Upper lobe of left lung (tissue), 6 donors: ENCODE results near the gene KCNA3. TPM values are rescaled to one million over a fixed set of nuclear protein-coding genes. Genes with fewer than 3 reads are reported as not detected.

Experiments used
- ATAC-seq, 2 donors: fragments of 200-7000 bp; cut with Tn5 transposase; one replicate each; pipeline ENCODE4 v1.9.1; 2022; ENCODE audit warnings: mild to moderate bottlenecking in 2 of 2, moderate library complexity in 2 of 2; ENCODE audit not compliant: low FRiP score in 2 of 2
- DNase-seq, 2 donors: peaks; one replicate each; pipeline ENCODE4 v3.0.0-alpha.2; 2019 to 2020
- H3K27ac ChIP-seq, 4 donors: fragments of 200-600 bp; sonication (generic); one replicate each; pipeline ENCODE4 v1.5.1; 2016 to 2019
- H3K27me3 ChIP-seq, 4 donors: fragments of 200-600 bp; sonication (generic); one replicate each; pipeline ENCODE4 v1.5.1; 2017 to 2019
- H3K36me3 ChIP-seq, 4 donors: fragments of 200-600 bp; sonication (generic); one replicate each; pipeline ENCODE4 v1.5.1; 2016 to 2019
- H3K4me1 ChIP-seq, 4 donors: fragments of 200-600 bp; sonication (generic); one replicate each; pipeline ENCODE4 v1.5.1; 2018 to 2019
- H3K4me3 ChIP-seq, 4 donors: fragments of 200-600 bp; sonication (generic); one replicate each; pipeline ENCODE4 v1.5.1; 2017 to 2019; ENCODE audit warnings: mild to moderate bottlenecking in 2 of 4, moderate library complexity in 1 of 4
- H3K9me3 ChIP-seq, 4 donors: fragments of 200-600 bp; sonication (generic); one replicate each; pipeline ENCODE4 v1.5.1; 2018 to 2019
- EP300 ChIP-seq, 4 donors: sonication (generic); formaldehyde crosslinking; IDR thresholded peaks; one replicate each; pipeline ENCODE4 v1.5.1; 2017; ENCODE audit warnings: antibody characterized with exemption in 4 of 4, control low read depth in 2 of 4
- POLR2A ChIP-seq, 4 donors: fragments of 450-650 bp; IDR thresholded peaks; one replicate each; pipeline ENCODE4 v1.5.1; 2016 to 2017; ENCODE audit warnings: antibody characterized with exemption in 4 of 4, mild to moderate bottlenecking in 2 of 4
- POLR2AphosphoS5 ChIP-seq, 2 donors: sonication (generic); formaldehyde crosslinking; IDR thresholded peaks; one replicate each; pipeline ENCODE4 v1.5.1; 2017; ENCODE audit warnings: antibody characterized with exemption in 2 of 2
- WGBS, 2 donors: methylation state at CpG; one replicate each; pipeline ENCODE4 v1.1.5; 2017 to 2018; 5-methylcytosine and 5-hydroxymethylcytosine counted together
- total RNA-seq, 6 donors: library from RNA; depleted of rRNA in 4 of 6; stranded (reverse); fragments of >200 nt in 4 of 6; gene quantifications; one replicate each; pipeline versions ENCODE4 v1.1.0 to v1.2.1, GENCODE V29; 2016 to 2021
- TF ChIP-seq, protein P1 (sequence below), 6 experiments: fragments of 450-650 bp in 4 of 6; fragments of 200-600 bp in 2 of 6; sonication (generic) in 2 of 6; IDR thresholded peaks; one replicate each; pipeline ENCODE4 v1.5.1; 2016 to 2019; ENCODE audit warnings: antibody characterized with exemption in 6 of 6
- donor health status: DM: no; HTN: no; CAD: no; lungs with moderate emphysema.
- donor health status: DM: no; HTN: yes; CAD: no; lungs with severe emphysema.

The KCNA3 gene
- total RNA-seq, 6 donors from 2014 or later: 12.6 to 25.1 (median 19.7) TPM

DNA sequence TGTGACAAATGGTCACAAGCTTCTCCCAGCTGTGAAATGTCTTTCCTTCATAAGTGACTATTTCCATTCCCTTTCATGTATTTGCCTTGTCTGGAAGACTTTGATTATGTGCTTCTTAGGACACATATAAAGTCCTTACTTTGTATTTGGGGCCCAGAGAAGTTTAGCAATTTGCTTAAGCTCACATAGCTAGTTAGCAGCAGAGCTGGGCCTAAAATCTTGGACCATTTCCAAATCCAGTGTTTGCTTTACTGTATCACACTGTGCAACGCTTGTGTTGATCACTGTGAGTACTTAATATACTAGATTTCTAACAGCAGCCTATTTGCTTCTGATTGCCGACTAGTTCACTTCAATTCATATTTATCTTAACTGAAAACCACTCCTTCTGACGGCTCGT lies 2.2 kb upstream of the KCNA3 start:
- WGBS, 2 donors: 62 to 76% methylated on average over 4 of the region's 4 CpGs
- Histone ChIP-seq H3K4me3 (no peak overlapping the region), H3K9me3 (no peaks in the 10 kb centered on the region), H3K27me3 (peaks cover 0 to 20% (median 14%) of the 10 kb centered on the region in 4 donors), H3K4me1 (peaks cover 6 to 30% (median 13%) of the 10 kb centered on the region in 4 donors), H3K36me3 (no peaks in the 10 kb centered on the region), H3K27ac (no peak overlapping the region)
- DNase-seq (no peak), ATAC-seq (no peak)
- no peak for TF ChIP-seq POLR2AphosphoS5 (IDR thresholded peaks at IDR 0.05)
- TF ChIP-seq, protein P1, sequence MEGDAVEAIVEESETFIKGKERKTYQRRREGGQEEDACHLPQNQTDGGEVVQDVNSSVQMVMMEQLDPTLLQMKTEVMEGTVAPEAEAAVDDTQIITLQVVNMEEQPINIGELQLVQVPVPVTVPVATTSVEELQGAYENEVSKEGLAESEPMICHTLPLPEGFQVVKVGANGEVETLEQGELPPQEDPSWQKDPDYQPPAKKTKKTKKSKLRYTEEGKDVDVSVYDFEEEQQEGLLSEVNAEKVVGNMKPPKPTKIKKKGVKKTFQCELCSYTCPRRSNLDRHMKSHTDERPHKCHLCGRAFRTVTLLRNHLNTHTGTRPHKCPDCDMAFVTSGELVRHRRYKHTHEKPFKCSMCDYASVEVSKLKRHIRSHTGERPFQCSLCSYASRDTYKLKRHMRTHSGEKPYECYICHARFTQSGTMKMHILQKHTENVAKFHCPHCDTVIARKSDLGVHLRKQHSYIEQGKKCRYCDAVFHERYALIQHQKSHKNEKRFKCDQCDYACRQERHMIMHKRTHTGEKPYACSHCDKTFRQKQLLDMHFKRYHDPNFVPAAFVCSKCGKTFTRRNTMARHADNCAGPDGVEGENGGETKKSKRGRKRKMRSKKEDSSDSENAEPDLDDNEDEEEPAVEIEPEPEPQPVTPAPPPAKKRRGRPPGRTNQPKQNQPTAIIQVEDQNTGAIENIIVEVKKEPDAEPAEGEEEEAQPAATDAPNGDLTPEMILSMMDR (IDR thresholded peaks at IDR 0.05): no peak
- no peak for TF ChIP-seq EP300 (IDR thresholded peaks at IDR 0.05)
- TF ChIP-seq POLR2A (IDR thresholded peaks at IDR 0.05): no peak

DNA sequence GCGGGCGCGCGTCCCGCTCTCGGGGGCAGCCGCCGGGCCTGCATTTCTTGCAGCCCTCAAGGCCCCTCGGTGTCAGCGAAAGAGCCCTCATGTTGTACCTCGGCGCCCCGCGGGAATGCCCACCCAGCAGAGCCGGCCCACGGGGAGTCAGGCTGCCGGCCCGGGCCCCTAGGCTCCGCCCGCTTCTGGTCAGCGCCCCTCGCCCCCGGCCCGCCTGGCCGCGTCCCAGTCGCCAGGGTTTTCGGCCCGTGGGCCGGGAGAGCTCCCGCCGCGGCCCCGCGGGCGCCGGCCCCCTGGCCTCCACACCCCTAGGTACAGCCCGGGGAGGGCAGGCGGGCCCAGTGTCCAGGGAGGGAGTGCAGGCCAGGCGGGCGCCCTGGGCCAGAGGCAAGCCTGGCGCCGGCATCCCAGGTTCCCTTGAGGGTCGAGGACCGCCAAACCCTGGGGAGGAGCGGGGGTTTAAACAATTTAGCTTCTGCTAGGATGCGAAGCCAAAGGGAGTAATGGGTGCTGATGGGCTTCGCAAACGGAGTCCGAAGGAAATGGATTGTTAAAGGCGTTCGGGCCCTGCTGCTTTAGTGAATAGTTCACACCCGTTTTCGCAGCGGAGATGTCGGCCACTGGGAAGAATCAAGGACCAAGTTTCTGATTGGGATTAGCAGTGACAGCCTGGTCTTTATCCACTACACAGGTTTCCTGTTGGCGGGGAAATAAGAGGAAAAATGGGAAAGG lies 486 bp upstream of the KCNA3 start:
- 19 to 47% methylated on average over 20 to 53 of the region's 57 CpGs for WGBS, 2 donors
- Histone ChIP-seq H3K4me1 (peaks cover 6 to 32% (median 13%) of the 10 kb centered on the region in 4 donors), H3K4me3 (peak overlapping the region; percentile 36 to 73 (median 50)), H3K27ac (peak overlapping the region; percentile 61 to 84 (median 74)), H3K36me3 (no peaks in the 10 kb centered on the region), H3K9me3 (no peaks in the 10 kb centered on the region), H3K27me3 (peaks cover 0 to 20% (median 14%) of the 10 kb centered on the region in 4 donors)
- DNase-seq (no peak), ATAC-seq (peak in 1 of 2 donors; percentile 22)
- TF ChIP-seq POLR2AphosphoS5 (IDR thresholded peaks at IDR 0.05) (no peak), POLR2A (IDR thresholded peaks at IDR 0.05) (no peak), EP300 (IDR thresholded peaks at IDR 0.05) (no peak)
- TF ChIP-seq, protein P1 (IDR thresholded peaks at IDR 0.05): no peak

DNA sequence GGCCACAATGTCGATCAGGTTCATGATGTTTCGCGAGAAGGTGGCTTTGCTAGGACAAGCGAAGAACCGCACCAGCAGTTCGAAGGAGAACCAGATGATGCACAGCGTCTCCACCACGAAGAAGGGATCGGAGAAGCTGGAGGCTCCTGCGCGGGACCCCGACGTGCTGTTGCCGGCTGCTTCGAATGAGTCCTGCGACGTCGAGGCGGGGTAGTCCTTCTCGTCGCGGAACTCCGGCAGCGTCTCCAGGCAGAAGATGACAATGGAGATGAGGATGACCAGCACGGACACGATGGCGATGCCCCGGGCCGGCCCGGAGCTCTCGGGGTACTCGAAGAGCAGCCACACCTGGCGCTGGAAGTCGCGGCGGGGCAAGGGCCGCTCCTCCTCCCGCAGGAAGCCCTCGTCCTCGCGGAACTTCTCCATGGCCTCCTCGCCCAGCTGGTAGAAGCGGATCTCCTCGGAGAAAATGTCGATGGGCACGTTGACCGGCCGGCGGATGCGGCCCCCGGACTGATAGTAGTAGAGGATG lies 869 bp downstream of the KCNA3 start:
- peaks cover 6 to 32% (median 13%) of the 10 kb centered on the region in 4 donors for H3K4me1 ChIP-seq
- H3K36me3 ChIP-seq: no peaks in the 10 kb centered on the region
- peak overlapping the region in 3 of 4 donors; percentile 49 to 73 (median 51) for H3K4me3 ChIP-seq
- H3K27me3 ChIP-seq: peaks cover 0 to 20% (median 14%) of the 10 kb centered on the region in 4 donors
- DNase-seq (no peak), ATAC-seq (no peak)
- TF ChIP-seq POLR2AphosphoS5 (IDR thresholded peaks at IDR 0.05) (no peak), POLR2A (IDR thresholded peaks at IDR 0.05) (no peak), EP300 (IDR thresholded peaks at IDR 0.05) (no peak)
- TF ChIP-seq, protein P1 (IDR thresholded peaks at IDR 0.05): no peak
- H3K9me3 ChIP-seq: no peaks in the 10 kb centered on the region
- WGBS, 2 donors: 38 to 71% methylated on average over 12 to 41 of the region's 51 CpGs
- H3K27ac ChIP-seq: peak overlapping the region; percentile 61 to 84 (median 74)

DNA sequence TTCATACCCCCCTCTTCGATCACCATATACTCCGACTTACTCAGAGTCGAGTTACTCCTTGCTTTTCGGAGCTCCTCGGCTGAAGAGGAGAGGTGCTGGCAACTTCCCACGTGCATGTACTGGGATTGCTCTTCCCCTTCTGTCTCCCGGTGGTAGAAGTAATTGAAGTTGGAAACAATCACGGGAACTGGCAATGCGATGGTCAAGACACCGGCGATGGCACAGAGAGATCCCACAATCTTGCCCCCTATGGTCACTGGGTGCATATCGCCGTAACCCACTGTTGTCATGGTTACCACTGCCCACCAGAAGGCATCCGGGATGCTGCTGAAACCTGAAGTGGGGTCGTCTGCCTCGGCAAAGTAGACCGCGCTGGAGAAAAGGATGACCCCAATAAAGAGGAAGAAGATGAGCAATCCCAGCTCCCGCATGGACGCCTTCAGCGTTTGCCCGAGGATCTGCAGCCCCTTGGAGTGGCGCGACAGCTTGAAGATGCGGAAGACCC lies 1.5 kb downstream of the KCNA3 start:
- peaks cover 6 to 32% (median 13%) of the 10 kb centered on the region in 4 donors for H3K4me1 ChIP-seq
- H3K4me3 ChIP-seq: peak overlapping the region; percentile 23 to 73 (median 50)
- H3K27me3 ChIP-seq: peaks cover 0 to 20% (median 14%) of the 10 kb centered on the region in 4 donors
- H3K27ac ChIP-seq: peak overlapping the region; percentile 48 to 84 (median 74)
- ATAC-seq: no peak
- TF ChIP-seq EP300 (IDR thresholded peaks at IDR 0.05) (no peak), POLR2A (IDR thresholded peaks at IDR 0.05) (no peak), POLR2AphosphoS5 (IDR thresholded peaks at IDR 0.05) (no peak)
- TF ChIP-seq, protein P1 (IDR thresholded peaks at IDR 0.05): no peak
- peak in 1 of 2 donors; percentile 20 for DNase-seq
- WGBS, 2 donors: 52 to 76% methylated on average over 24 to 25 of the region's 25 CpGs
- H3K36me3 ChIP-seq: no peaks in the 10 kb centered on the region
- H3K9me3 ChIP-seq: no peaks in the 10 kb centered on the region
